A673 (cell line): ENCODE data around the gene LBR. TPM values are rescaled to one million over a fixed set of nuclear protein-coding genes. Genes with fewer than 3 reads are reported as not detected.
A peak's percentile ranks its signal among the peaks of the same experiment; 100 is the strongest.

ENCODE experiments used
- BruUV-seq: library from RNA; stranded (reverse); fragments of 400-500 nt; replicated peaks from 2 replicates; lab custom pipeline; 2021; lab: Mats Ljungman, UMichigan
- CTCF ChIA-PET: fragments of 300-600 bp; sonication (Branson Sonifier 250); formaldehyde crosslinking; loops from one replicate; lab custom pipeline; 2022; ENCODE audit warnings: antibody characterized with exemption; lab: Charles Lee
- POLR2A ChIA-PET: fragments of 300-600 bp; sonication (Branson Sonifier 250); formaldehyde crosslinking; loops from one replicate; lab custom pipeline; 2022; ENCODE audit warnings: antibody characterized with exemption; ENCODE audit not compliant: low non-redundant PET; lab: Charles Lee
- DNase-seq: peaks from one replicate; pipeline ENCODE4 v3.0.0-alpha.2; 2015; ENCODE audit warnings: low spot score
- H3K27ac ChIP-seq: fragments of 200-600 bp; sonication (generic); 2 replicates; pipeline ENCODE4 v1.5.1; 2016; ENCODE audit warnings: mixed run types, low read depth, mild to moderate bottlenecking, mixed read lengths, antibody characterized with exemption, low read length; ENCODE audit not compliant: poor library complexity, severe bottlenecking
- H3K27me3 ChIP-seq: fragments of 200-600 bp; sonication (generic); replicated peaks from 2 replicates; pipeline ENCODE4 v1.6.1; 2017; ENCODE audit warnings: mixed run types, low read depth, mild to moderate bottlenecking, mixed read lengths, antibody characterized with exemption, low read length; ENCODE audit not compliant: insufficient read depth, poor library complexity
- H3K36me3 ChIP-seq: fragments of 200-600 bp; sonication (generic); 2 replicates; pipeline ENCODE4 v1.6.1; 2016; ENCODE audit warnings: mixed run types, mild to moderate bottlenecking, mixed read lengths, antibody characterized with exemption, low read length; ENCODE audit not compliant: insufficient read depth, poor library complexity, severe bottlenecking
- H3K4me1 ChIP-seq: fragments of 200-600 bp; sonication (generic); 2 replicates; pipeline ENCODE4 v1.6.1; 2017; ENCODE audit warnings: mixed run types, mild to moderate bottlenecking, mixed read lengths, antibody characterized with exemption, low read length; ENCODE audit not compliant: insufficient read depth, poor library complexity, severe bottlenecking
- H3K4me3 ChIP-seq: fragments of 200-600 bp; sonication (generic); 2 replicates; pipeline ENCODE4 v1.5.1; 2016; ENCODE audit warnings: low read depth, mixed run types, mild to moderate bottlenecking, mixed read lengths, low read length; ENCODE audit not compliant: poor library complexity, severe bottlenecking
- H3K9me3 ChIP-seq: fragments of 200-600 bp; sonication (generic); 2 replicates; pipeline ENCODE4 v1.6.1; 2016; ENCODE audit warnings: mixed run types, low read depth, mild to moderate bottlenecking, mixed read lengths, antibody characterized with exemption, low read length; ENCODE audit not compliant: poor library complexity, severe bottlenecking
- EZH2 ChIP-seq: fragments of 200-600 bp; sonication (generic); IDR thresholded peaks from 2 replicates; pipeline ENCODE4 v1.6.1; 2017; ENCODE audit warnings: borderline replicate concordance, low read depth, mild to moderate bottlenecking, mixed read lengths, antibody characterized with exemption, low read length; ENCODE audit not compliant: poor library complexity, severe bottlenecking
- intact Hi-C: fragments of 100-400 bp; cut with micrococcal nuclease; formaldehyde crosslinking; loops from one replicate; pipeline ENCODE4 v1.10.0; 2022; ENCODE audit not compliant: unreplicated experiment
- total RNA-seq: library from RNA; stranded (reverse); gene quantifications from 2 replicates; pipeline ENCODE4 v1.2.3, GENCODE V29; 2021
- TF ChIP-seq, protein P1 (sequence below): fragments of 300-800, 200-600 bp; sonication (generic); conservative IDR thresholded peaks from 2 replicates; pipeline ENCODE4 v1.5.1; 2017; ENCODE audit warnings: low read depth, mild to moderate bottlenecking, antibody characterized with exemption, low read length, moderate library complexity, mixed read lengths

Gene LBR
- total RNA-seq, 1 experiment from 2014 or later: 147 TPM

- intact Hi-C loops: no loop called here
- peaks cover 20% of the 10 kb centered on the region for H3K4me1 ChIP-seq
- no peak for DNase-seq
- no peaks in the 10 kb centered on the region for H3K36me3 ChIP-seq
- no peaks in the 10 kb centered on the region for H3K9me3 ChIP-seq
- H3K4me3 ChIP-seq: no peak overlapping the region
- H3K27me3 ChIP-seq: no peaks in the 10 kb centered on the region
- ChIA-PET POLR2A (no interaction called here), CTCF (no interaction called here)
- no TSS peak for BruUV-seq
- TF ChIP-seq, protein P1, sequence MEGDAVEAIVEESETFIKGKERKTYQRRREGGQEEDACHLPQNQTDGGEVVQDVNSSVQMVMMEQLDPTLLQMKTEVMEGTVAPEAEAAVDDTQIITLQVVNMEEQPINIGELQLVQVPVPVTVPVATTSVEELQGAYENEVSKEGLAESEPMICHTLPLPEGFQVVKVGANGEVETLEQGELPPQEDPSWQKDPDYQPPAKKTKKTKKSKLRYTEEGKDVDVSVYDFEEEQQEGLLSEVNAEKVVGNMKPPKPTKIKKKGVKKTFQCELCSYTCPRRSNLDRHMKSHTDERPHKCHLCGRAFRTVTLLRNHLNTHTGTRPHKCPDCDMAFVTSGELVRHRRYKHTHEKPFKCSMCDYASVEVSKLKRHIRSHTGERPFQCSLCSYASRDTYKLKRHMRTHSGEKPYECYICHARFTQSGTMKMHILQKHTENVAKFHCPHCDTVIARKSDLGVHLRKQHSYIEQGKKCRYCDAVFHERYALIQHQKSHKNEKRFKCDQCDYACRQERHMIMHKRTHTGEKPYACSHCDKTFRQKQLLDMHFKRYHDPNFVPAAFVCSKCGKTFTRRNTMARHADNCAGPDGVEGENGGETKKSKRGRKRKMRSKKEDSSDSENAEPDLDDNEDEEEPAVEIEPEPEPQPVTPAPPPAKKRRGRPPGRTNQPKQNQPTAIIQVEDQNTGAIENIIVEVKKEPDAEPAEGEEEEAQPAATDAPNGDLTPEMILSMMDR: no peak
- TF ChIP-seq EZH2: no peak
- H3K27ac ChIP-seq: no peak overlapping the region
Measured at GRCh38 chr1:225446981-225447615, 19.3 kb upstream of the LBR start.

DNA sequence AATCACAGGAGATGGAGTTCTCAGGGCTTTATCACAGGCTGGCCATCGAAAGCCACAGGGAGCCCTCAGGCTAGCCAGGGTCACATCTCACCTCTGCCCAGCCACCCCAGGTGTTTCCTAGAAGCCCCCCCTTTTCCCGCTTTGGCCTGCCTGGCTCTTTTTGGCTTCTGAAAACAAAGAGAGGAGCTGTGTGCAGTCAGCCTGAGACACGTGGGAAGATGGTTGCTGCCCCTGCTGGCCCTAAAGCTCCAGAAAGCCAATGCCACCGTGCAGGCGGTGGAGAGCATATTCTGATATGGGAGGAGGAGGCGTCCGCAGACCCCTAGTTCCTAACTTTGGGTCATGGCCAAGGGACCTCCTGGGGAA lies 18.7 kb upstream of the LBR start:
- Histone ChIP-seq H3K9me3 (no peaks in the 10 kb centered on the region), H3K36me3 (no peaks in the 10 kb centered on the region), H3K4me3 (no peak overlapping the region), H3K4me1 (peaks cover 22% of the 10 kb centered on the region), H3K27me3 (no peaks in the 10 kb centered on the region), H3K27ac (no peak overlapping the region)
- TF ChIP-seq, protein P1: no peak
- TF ChIP-seq EZH2: no peak
- POLR2A ChIA-PET: no interaction called here
- DNase-seq: no peak
- CTCF ChIA-PET: no interaction called here
- intact Hi-C loops: no loop called here
- no TSS peak for BruUV-seq

- Histone ChIP-seq H3K27ac (peak overlapping the region; percentile 70), H3K27me3 (no peaks in the 10 kb centered on the region), H3K9me3 (no peaks in the 10 kb centered on the region), H3K4me3 (no peak overlapping the region), H3K36me3 (no peaks in the 10 kb centered on the region), H3K4me1 (peaks cover 27% of the 10 kb centered on the region)
- ChIA-PET POLR2A (interaction anchor here (0.6 kb wide), 1 partner anchor 616 kb away, joined by 3 read pairs; no protein-coding TSS in a partner anchor), CTCF (no interaction called here)
- TF ChIP-seq, protein P1: no peak
- TF ChIP-seq EZH2: no peak
- BruUV-seq: no TSS peak
- intact Hi-C loops: no loop called here
- DNase-seq: no peak
Measured at GRCh38 chr1:225445639-225446594, 18.1 kb upstream of the LBR start.
